ENCODE results near the gene MFRP.

- TF ChIP-seq CTCF (IDR thresholded peaks at IDR 0.05): no peak
- TF ChIP-seq POLR2A (IDR thresholded peaks at IDR 0.05): no peak
- no peak for TF ChIP-seq EP300 (IDR thresholded peaks at IDR 0.05)
Measured at GRCh38 chr11:119310682-119311052, 35.8 kb downstream of the MFRP start.
